ENCODE results near the gene SPDYE3. TPM values are rescaled to one million over a fixed set of nuclear protein-coding genes. Genes with fewer than 3 reads are reported as not detected.
"Not testable (repeated sequence)": the region's sequence is repeated elsewhere in the genome, so short reads cannot be mapped to it uniquely, and the experiment has no call there.

The SPDYE3 gene
- total RNA-seq, 1 donor from 2014 or later, result not detected

GRCh38 chr7:100349757-100350156 is 42.3 kb downstream of the SPDYE3 start:
- no peak for TF ChIP-seq CTCF (IDR thresholded peaks at IDR 0.05)
- Histone ChIP-seq H3K4me3 (no peak overlapping the region), H3K4me1 (no peaks in the 10 kb centered on the region), H3K27me3 (no peaks in the 10 kb centered on the region), H3K9me3 (no peaks in the 10 kb centered on the region), H3K36me3 (peaks cover 83 to 86% of the 10 kb centered on the region in 2 donors), H3K27ac (no peak overlapping the region)
- no peak for DNase-seq (ENCODE audit: low spot score in 2 of 2)
- intact Hi-C loops (cut with DNase I), result no loop called here

DNA sequence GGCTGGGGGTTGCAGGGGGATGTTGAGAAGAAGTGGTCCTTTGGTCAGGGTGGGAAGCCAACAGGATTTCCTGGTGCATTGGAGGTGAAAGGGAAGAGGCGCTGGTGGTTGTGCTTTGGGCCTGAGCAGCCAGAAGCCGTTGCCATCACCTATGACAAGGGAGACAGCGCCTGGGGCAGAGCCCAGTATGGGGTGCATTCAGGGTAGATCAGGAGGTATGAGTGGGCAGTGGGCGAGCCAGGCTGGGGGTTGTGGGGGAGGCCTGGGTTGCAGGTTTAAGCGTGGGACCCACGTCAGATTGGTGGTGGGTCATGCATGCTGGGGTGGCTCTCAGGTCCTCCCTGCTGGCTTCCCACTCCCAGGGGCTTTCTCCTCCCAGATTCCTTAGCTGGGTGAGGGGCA is 44.2 kb downstream of the SPDYE3 start:
- Histone ChIP-seq H3K36me3 (peaks cover 94 to 95% of the 10 kb centered on the region in 2 donors), H3K4me3 (no peak overlapping the region), H3K27me3 (no peaks in the 10 kb centered on the region), H3K9me3 (no peaks in the 10 kb centered on the region), H3K27ac (no peak overlapping the region), H3K4me1 (no peaks in the 10 kb centered on the region)
- TF ChIP-seq CTCF (IDR thresholded peaks at IDR 0.05), result no peak
- intact Hi-C loops (cut with DNase I), result no loop called here
- DNase-seq (ENCODE audit: low spot score in 2 of 2), result no peak

- H3K9me3 ChIP-seq; intact Hi-C loops (cut with DNase I); H3K27ac ChIP-seq; H3K4me3 ChIP-seq; H3K27me3 ChIP-seq; DNase-seq (ENCODE audit: low spot score in 2 of 2); H3K4me1 ChIP-seq: not testable (repeated sequence)
- peaks cover 93 to 94% of the 10 kb centered on the region in 2 donors for H3K36me3 ChIP-seq
These were observed 44.8 kb downstream of the SPDYE3 start for GRCh38 chr7:100352230-100352781.

DNA sequence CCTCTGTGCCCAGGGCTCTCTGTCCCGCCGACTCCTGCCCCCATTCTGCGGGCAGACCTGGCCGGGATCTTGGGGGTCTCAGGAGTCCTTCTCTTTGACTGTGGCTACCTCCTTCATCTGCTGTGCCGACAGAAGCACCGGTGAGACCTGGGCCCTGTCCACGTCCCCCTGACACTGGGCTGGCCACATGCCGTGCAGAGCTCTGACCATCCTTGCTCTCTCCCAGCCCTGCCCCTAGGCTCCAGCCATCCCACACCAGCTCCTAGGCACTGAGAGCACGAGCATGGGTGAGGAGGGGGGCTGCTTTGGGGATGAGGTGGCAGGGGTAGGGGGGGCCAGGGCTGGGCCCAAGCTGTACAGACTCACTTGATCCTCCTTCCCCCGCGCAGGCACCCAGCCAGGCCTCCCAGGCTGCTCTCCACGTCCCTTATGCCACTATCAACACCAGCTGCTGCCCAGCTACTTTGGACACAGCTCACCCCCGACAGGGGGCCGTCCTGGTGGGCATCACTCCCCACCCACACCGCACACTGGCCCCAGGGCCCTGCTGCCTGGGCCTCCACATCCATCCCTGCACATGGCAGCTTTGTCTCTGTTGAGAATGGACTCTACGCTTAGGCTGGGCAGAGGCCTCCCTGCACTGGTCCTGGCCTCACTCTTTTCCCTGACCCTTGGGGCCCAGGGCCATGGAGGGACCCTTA is 45.6 kb downstream of the SPDYE3 start:
- peaks cover 91 to 93% of the 10 kb centered on the region in 2 donors for H3K36me3 ChIP-seq
- H3K9me3 ChIP-seq, result no peaks in the 10 kb centered on the region
- intact Hi-C loops (cut with DNase I), result no loop called here
- H3K27me3 ChIP-seq, result no peaks in the 10 kb centered on the region
- no peak overlapping the region for H3K4me3 ChIP-seq
- no peak for TF ChIP-seq CTCF (IDR thresholded peaks at IDR 0.05)
- no peaks in the 10 kb centered on the region for H3K4me1 ChIP-seq
- H3K27ac ChIP-seq, result no peak overlapping the region
- DNase-seq (ENCODE audit: low spot score in 2 of 2), result no peak

- no peaks in the 10 kb centered on the region for H3K27me3 ChIP-seq
- no peaks in the 10 kb centered on the region for H3K4me1 ChIP-seq
- no peak overlapping the region for H3K4me3 ChIP-seq
- intact Hi-C loops (cut with DNase I), result no loop called here
- no peak for DNase-seq (ENCODE audit: low spot score in 2 of 2)
- no peaks in the 10 kb centered on the region for H3K9me3 ChIP-seq
- TF ChIP-seq CTCF (IDR thresholded peaks at IDR 0.05), result no peak
- no peak overlapping the region for H3K27ac ChIP-seq
- H3K36me3 ChIP-seq, result peaks cover 91 to 93% of the 10 kb centered on the region in 2 donors
These were observed 46.3 kb downstream of the SPDYE3 start for GRCh38 chr7:100353685-100354330.

DNA sequence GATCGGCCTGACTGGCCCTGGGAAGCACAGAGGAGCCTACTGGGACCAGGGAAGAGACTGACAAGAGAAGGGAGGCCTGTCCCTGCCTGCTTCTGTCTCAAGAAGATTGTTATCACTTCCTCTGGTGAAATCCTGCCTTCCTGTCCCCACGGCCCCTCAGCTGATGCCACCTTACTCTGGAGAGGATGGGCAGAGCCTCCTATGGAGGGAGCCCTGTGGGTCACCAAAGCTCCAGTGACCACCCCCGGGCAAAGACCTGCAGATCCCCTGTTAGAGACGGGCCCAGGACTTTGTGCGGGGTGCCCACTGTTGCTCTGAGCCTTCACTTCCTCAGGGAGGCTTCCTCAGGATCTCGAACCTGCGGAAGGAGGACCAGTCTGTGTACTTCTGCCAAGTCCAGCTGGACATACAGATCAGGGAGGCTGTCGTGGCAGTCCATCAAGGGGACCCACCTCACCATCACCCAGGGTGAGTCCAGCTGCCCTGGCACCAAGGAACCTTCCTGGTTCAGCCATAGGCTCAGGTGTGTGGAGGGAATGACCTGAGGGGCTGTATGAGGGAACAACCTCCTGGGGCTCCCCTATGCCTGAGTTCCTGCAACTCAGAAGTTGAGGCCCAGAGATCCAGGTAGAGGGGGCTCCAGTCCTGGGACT is 49.0 kb downstream of the SPDYE3 start:
- DNase-seq (ENCODE audit: low spot score in 2 of 2), result no peak
- no peak overlapping the region for H3K4me3 ChIP-seq
- no peaks in the 10 kb centered on the region for H3K27me3 ChIP-seq
- peaks cover 93 to 95% of the 10 kb centered on the region in 2 donors for H3K36me3 ChIP-seq
- no peak for TF ChIP-seq CTCF (IDR thresholded peaks at IDR 0.05)
- no peaks in the 10 kb centered on the region for H3K9me3 ChIP-seq
- intact Hi-C loops (cut with DNase I), result no loop called here
- H3K27ac ChIP-seq, result no peak overlapping the region
- H3K4me1 ChIP-seq, result no peaks in the 10 kb centered on the region

Data from ascending aorta (tissue), 2 donors.